Astrocyte of the hippocampus (primary cell): ENCODE data around the gene ECT2L.
A peak's percentile ranks its signal among the peaks of the same experiment; 100 is the strongest.

ENCODE experiments used
- DNase-seq: peaks from one replicate; pipeline ENCODE4 v3.0.0; 2011; ENCODE audit warnings: low read depth, low spot score

ECT2L gene

DNA sequence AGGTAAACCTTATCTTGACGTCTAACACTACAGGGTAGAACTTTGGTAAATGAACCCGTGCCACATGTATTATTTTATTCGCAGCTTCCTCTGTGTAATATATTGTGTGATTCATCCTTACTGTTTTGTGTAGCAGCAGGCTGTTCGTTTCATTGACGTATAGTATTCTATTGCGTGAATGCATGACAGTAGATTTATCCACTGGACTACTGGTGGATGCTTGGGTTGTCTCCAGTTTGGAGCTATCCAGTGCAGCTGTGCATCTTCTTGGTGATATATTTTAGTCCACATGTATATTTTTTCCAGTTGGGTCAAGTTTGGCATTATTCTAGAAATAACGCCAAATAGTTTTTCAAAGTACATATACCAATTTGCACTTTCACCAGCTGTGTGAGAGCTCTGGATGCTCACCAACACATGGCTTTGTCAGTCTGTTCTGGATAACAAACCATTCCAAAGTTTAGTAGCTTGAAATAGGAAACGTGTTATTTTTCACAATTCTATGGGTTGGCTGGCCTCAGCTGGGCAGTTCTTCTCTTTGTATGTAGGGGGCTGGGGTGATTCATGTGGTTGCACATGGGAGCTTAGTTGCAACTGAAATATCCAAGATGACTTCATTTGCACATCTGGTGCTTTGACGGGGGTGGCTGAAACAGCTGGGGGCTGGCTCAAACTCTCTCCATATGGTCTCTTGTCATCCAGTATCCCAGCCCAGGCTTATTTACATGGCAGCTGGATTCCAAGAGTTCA, 9.3 kb downstream of the ECT2L start:
- no peak for DNase-seq

DNA sequence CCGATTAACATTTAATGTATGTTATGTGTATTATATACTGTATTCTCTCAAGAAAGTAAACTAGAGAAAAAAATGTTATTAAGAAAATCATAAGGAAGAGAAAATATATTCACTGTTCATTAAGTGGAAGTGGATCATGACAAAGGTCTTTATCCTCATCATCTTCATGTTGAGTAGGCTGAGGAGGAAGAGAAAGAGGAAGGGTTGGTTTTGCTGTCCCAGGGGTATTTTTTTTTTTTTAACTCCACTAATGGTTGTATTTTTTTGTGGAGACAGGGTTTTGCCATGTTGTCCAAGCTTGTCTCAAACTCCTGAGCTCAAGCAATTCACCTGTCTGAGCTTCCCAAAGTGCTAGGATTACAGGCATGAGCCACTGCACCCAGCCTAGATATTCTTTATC, 11.0 kb downstream of the ECT2L start:
- DNase-seq: no peak

GRCh38 chr6:138809677-138810076, 13.8 kb downstream of the ECT2L start:
- DNase-seq: no peak

DNA sequence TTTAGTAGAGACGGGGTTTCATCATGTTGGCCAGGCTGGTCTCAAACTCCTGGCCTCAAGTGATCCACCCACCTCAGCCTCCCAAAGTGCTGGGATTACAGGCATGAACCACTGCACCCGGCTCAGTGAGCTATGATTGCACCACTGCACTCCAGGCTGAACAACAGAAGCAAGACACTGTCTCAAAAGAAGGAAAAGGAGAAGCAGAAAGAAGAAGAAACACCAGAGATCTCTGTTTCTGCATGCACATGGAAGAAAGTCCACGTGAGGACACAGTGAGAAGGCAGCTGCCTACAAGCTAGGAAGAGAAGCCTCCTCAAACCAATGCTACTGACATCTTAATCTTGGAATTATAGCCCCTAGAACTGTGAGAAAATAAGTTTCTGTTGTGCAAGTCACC, 16.0 kb downstream of the ECT2L start:
- DNase-seq: no peak

DNA sequence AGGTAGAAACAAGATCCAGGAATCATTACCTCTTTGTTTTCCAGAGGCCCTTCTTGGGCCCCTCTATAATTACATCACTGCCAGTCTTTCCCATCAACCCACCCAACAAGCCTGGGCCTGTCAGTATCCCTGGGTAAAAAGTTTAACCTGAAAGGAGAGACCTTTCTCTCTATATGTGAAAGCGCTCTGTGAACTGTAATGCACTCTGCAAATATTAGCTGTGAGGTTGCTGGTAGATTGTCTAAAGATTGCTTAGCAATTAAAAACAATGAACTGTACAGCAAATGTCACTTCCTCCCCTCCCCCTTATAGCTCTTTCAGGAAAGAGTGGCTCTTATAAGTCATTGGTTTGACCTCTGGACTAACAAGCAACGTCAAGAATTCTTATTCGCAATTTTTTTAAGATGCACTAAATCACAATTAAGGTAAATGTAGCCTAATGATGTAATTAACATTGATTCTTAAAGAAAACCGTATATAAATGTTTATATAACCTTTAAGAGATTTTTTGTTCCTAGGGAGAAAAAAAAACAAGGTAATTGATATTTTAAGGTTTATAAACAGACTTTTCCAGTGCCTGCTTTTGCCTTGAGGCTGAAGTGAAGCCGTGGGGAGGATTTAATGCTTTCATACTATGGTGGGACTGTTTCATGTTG, 18.4 kb downstream of the ECT2L start:
- no peak for DNase-seq

DNA sequence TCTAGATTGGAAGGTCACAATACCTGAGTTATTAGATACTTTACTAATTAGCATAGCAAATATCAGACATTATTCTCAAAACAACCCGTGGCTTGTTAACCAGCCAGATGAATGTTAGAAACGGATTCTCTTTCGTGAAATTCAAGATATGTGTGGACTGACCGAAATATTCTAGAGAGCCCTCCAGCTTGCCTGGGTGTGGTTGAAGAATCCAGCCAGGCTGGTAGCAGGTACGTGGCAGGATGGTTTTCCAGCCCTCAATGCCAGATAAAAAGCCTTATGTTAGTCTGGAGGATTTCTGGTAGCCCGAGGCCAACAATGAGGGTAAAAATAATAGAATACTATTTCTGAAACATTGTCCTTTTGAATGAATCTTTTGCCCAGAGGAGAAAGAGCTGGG, 19.3 kb downstream of the ECT2L start:
- DNase-seq: no peak

DNA sequence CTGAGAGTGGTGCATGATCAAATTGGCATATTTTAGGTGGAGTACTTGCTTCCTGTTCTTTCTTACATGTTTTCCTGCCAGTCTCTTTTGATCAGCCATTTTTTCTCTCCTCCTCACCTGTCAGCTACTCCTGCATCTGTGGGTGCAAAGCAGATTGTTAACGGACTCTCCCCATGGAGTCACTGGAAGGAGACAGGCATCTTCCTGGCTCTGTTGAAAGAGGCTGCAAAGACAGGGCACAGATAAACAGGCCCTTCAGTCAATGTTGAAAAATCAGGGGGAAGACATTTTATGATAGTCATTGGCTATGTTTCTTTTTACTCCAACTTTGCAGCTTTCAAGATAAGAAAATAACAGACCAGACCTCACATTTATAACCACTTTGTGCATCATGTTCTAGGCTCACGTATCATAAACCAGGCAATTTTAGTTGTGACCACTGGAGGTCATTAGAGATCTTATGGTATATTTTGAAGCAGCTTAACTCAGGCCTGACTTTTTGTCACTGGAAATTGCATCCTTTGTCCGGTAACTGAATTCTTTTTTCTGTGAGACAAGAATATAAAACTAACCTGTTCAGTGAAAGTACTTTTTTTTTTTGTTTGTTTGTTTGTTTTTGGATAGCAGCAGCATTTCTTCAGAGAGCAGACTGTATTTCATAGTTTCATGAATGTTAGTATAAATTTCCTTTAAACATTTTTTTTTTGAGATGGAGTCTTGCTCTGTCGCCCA, 20.1 kb downstream of the ECT2L start:
- DNase-seq: peak; percentile 78

DNA sequence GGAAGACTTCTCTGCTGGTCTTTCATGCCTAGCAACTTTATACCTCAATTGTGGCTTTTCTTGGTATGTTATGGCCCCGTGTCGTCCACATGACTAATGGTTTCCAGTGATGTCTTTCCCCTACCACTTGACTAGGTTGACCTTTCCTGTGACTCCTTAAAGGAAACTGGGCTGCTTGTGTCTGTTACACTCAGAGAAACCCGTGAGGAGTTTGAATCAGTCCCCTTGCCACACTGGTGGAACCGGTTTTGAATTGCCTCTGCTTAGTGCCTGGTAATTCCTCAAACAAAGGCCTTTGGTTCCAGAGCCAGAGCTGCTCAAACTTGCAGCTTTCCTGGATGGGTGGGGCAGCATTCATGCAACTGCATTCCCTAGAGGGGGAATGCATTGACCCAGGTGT, 21.9 kb downstream of the ECT2L start:
- DNase-seq: peak; percentile 70

- DNase-seq: no peak
Observed at GRCh38 chr6:138818496-138819194, 22.8 kb downstream of the ECT2L start.

DNA sequence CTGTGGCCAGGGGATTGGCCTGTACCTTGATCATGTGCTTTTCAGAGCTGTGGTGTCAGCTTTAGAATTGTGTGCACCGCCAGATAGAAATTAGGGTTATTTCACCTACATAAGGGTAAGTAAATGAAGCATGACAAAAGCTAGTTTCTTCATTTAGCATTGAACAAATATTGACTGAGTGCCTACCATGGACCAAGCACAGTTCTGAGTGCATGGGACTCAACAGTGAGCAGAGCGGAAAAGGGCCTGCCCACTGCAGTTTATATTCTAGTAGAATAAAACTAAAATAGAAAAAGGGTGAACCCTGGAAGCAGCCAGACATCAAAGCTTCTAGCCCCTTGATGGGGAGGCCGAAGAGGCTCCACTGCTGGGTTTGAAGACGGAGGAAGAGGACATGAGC, 25.6 kb downstream of the ECT2L start:
- no peak for DNase-seq

DNA sequence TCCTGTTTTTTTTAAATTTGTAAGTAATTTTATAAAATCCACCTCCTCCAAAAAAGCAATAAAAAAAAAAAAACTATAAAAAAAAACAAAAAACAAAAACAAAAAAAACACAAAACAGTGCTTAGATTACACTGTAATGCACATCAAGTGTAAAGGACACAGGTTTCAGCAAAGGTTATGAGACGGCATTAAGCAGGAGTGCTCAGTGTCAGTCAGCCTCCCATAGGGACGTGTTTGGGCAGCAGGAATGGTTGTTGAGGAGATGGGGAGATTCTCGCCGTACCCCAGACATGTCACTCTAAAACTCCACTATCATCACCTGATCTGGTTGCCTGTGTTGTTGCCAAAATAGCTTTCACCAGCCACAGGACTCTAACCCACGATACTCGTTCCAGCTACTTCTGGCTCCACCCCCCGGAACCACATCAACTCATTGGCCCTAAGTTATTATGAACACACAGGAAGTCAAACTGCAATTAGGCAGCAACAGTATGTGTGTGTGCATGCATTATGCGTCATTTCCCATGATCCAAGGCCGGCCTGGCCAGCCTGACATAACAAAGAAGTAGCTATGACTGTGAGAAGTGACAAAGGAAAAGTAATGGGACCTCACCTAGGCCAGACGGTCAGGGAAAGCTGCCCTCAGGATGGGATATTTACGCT, 28.7 kb downstream of the ECT2L start:
- no peak for DNase-seq

- no peak for DNase-seq
Observed at GRCh38 chr6:138830248-138830647, 34.4 kb downstream of the ECT2L start.

GRCh38 chr6:138832182-138832581, 36.3 kb downstream of the ECT2L start:
- no peak for DNase-seq

DNA sequence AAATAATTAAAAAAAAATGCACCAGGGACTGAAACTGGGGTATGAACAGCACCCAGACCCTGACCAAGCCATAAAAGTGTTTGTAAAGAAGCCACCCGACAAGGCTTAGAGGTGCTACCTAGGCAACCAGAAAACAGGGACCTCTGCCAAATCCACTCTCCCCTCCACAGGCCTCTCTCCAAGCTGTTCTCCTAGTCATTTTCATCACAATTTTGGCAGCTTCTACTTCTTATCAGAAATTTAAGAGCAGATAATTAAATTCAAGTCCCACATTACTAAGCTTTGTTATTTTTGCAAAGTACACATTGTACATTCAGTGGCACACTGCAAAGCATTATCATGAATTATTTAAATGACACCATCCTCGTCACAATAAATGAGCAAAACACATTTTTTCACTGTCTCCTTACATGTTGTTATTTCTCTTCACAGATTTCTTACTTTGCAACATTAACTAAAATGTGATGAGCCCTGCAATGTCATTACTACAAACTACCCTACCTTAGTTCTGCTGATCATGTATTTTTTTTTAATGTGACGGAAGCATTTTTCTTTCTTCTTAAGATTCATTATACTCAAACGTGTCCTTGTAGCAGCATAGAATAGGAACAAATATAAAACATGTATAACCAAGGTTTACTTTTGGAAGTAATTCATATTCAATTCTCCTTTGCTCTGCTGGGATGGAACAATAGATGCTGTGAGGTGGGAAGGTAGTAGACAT, 38.1 kb downstream of the ECT2L start:
- DNase-seq: peak; percentile 85

DNA sequence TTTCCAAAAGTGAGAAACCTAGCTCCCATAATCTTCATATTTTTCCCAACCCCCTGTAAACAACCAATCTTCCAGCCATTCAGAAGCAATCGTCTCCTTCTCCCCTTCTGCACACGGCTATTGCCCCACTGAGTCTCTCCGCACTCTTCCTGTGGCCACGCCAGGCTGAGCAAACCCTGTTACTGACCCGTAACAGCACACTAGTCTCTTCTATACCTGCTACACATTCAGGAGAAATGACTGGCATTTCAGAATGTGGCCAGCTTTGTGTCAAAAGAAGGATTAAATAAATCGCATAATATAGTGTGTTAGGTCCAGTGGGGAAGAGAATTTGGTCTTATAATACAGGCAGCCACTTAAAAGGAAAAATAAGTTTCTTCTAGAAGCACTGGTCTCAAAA, 41.4 kb downstream of the ECT2L start:
- no peak for DNase-seq

- DNase-seq: peak; percentile 91
Observed at GRCh38 chr6:138844192-138844591, 48.3 kb downstream of the ECT2L start.

DNA sequence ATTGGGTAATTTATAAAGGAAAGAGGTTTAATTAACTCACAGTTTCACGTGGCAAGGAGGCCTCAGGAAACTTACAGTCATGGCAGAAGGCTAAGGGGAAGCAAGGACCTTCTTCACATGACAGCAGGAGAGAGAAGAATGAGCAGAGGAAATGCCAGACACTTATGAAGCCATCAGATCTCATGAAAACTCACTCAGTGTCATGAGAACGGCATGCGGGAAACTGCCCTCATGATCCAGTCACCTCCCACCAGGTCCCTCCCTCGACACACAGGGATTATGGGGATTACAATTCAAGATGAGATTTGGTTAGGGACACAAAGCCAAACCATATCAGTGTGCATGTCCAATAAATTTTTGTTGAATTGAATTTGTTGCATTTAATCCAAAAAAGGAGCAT, 52.0 kb downstream of the ECT2L start:
- no peak for DNase-seq

- no peak for DNase-seq
Observed at GRCh38 chr6:138848461-138848860, 52.6 kb downstream of the ECT2L start.

DNA sequence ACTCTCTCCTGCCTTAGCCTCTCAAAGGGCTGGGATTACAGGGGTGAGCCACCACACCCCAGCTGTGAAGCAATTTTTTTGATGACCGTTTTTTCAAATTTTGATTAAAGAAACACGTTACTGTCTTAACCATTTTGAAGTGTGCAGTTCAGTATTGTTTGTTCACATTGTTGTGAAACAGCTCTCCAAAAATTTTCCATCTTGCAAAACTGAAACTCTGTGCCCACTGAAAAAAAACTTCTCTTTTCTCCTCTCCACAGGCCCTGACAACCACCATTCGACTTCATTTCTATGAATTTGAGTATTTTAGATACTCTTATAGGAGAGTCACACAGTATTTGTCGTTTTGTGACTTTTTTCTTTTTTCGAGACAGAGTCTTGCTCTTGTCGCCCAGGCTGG, 53.9 kb downstream of the ECT2L start:
- no peak for DNase-seq

DNA sequence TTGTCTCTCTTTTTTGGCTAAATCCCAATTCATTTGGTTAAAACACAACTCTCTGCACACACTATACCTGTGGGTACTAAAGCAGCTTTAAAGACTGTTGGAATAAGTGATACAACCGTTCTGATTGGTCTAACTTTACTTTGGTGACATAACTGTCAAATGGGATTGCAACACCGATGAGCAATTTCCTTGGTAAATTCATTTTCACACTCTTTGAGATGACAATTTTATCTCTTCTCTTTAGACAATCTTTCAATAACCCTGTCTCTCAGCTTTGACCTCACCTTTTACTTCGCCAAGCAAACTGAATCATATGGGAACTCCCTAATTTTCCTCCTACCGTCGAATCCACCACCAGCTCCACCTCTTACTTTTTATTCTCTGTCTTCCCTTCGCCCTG, 60.8 kb downstream of the ECT2L start:
- no peak for DNase-seq

DNA sequence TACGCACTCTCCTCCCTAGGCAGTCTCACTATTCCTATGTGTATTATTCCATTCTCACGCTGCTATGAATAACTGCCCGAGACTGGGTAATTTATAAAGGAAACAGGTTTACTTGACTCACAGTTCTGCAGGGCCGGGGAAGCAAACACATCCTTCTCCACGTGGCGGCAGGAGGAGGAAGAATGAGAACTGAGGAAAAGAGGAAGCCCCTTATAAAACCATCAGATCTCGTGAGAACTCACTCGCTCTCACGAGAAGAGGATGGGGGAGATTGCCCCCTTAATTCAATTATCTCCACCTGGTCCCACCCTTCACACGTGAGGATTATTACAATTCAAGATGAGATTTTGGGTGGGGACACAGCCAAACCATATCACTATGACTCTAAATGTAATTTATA, 61.9 kb downstream of the ECT2L start:
- no peak for DNase-seq
